Activated T-helper 1 cell treated with anti-CD3 and anti-CD28 coated beads, Interleukin-12 subunit alpha, Interleukin-12 subunit beta, Interleukin-2, Interleukin-4 antibody, amounts not matched to agents 30 ng/mL and 10 ng/mL and 1 ng/mL, durations not matched to agents 14 hours and 24 hours and 36 hours (primary cell): ENCODE data around the gene OCIAD1. TPM values are rescaled to one million over a fixed set of nuclear protein-coding genes. Genes with fewer than 3 reads are reported as not detected.
"Not testable (repeated sequence)": the region's sequence is repeated elsewhere in the genome, so short reads cannot be mapped to it uniquely, and the experiment has no call there.

Source experiments
- DNase-seq: peaks from one replicate; pipeline ENCODE4 v3.0.0; 2021; ENCODE audit warnings: low spot score
- H3K27ac Mint-ChIP-seq: one replicate; pipeline ENCODE4 v1.8.0; 2021; ENCODE audit warnings: mild to moderate bottlenecking, mixed read lengths
- H3K27me3 Mint-ChIP-seq: one replicate; pipeline ENCODE4 v1.8.0; 2022; ENCODE audit warnings: mild to moderate bottlenecking, moderate library complexity, mixed read lengths; ENCODE audit not compliant: insufficient read depth
- H3K36me3 Mint-ChIP-seq: one replicate; pipeline ENCODE4 v1.8.0; 2021; ENCODE audit warnings: low read depth, mixed read lengths
- H3K4me1 Mint-ChIP-seq: one replicate; pipeline ENCODE4 v1.8.0; 2021; ENCODE audit warnings: low read depth, mixed read lengths
- H3K4me3 Mint-ChIP-seq: one replicate; pipeline ENCODE4 v1.8.0; 2021; ENCODE audit warnings: mild to moderate bottlenecking, moderate library complexity, mixed read lengths
- H3K9me3 Mint-ChIP-seq: one replicate; pipeline ENCODE4 v1.8.0; 2021; ENCODE audit warnings: mixed read lengths
- intact Hi-C: fragments of 100-400 bp; cut with micrococcal nuclease; formaldehyde crosslinking; loops from one replicate; pipeline ENCODE4 v1.15.1; 2024
- total RNA-seq: library from RNA; stranded (reverse); gene quantifications from 2 replicates; pipeline ENCODE4 v1.2.3, GENCODE V29; 2022

The OCIAD1 gene
- total RNA-seq, 1 donor from 2014 or later = 120 TPM

GRCh38 chr4:48877827-48878535 is 47.1 kb downstream of the OCIAD1 start:
- intact Hi-C loops = no loop called here
- Mint-ChIP-seq H3K27me3 (peaks cover 1% of the 10 kb centered on the region), H3K9me3 (peaks cover 1% of the 10 kb centered on the region), H3K36me3 (no peaks in the 10 kb centered on the region), H3K27ac (no peak overlapping the region), H3K4me1 (no peaks in the 10 kb centered on the region), H3K4me3 (no peak overlapping the region)
- no peak for DNase-seq

GRCh38 chr4:48879561-48880442 is 48.9 kb downstream of the OCIAD1 start:
- no peak for DNase-seq
- H3K27me3 Mint-ChIP-seq = peaks cover 1% of the 10 kb centered on the region
- intact Hi-C loops = no loop called here
- no peak overlapping the region for H3K27ac Mint-ChIP-seq
- no peak overlapping the region for H3K4me3 Mint-ChIP-seq
- no peaks in the 10 kb centered on the region for H3K9me3 Mint-ChIP-seq
- peaks cover 4% of the 10 kb centered on the region for H3K4me1 Mint-ChIP-seq
- peaks cover 2% of the 10 kb centered on the region for H3K36me3 Mint-ChIP-seq

- H3K9me3 Mint-ChIP-seq, DNase-seq, H3K4me1 Mint-ChIP-seq, intact Hi-C loops, H3K36me3 Mint-ChIP-seq, H3K27me3 Mint-ChIP-seq, H3K4me3 Mint-ChIP-seq, H3K27ac Mint-ChIP-seq: not testable (repeated sequence)
Measured at GRCh38 chr4:48881646-48882045, 50.8 kb downstream of the OCIAD1 start.

- H3K27ac Mint-ChIP-seq, DNase-seq, H3K4me3 Mint-ChIP-seq, H3K9me3 Mint-ChIP-seq, intact Hi-C loops, H3K27me3 Mint-ChIP-seq, H3K4me1 Mint-ChIP-seq: not testable (repeated sequence)
- H3K36me3 Mint-ChIP-seq = peaks cover 45% of the 10 kb centered on the region
Measured at GRCh38 chr4:48889750-48890149, 58.9 kb downstream of the OCIAD1 start.

GRCh38 chr4:48891028-48891619 is 60.2 kb downstream of the OCIAD1 start:
- no peak for DNase-seq
- Mint-ChIP-seq H3K27ac (no peak overlapping the region), H3K4me3 (no peak overlapping the region), H3K27me3 (no peaks in the 10 kb centered on the region), H3K9me3 (no peaks in the 10 kb centered on the region), H3K4me1 (no peaks in the 10 kb centered on the region), H3K36me3 (peaks cover 56% of the 10 kb centered on the region)
- intact Hi-C loops = no loop called here

GRCh38 chr4:48896845-48897244 is 66.0 kb downstream of the OCIAD1 start:
- peak overlapping the region; percentile 37 for H3K27ac Mint-ChIP-seq
- H3K27me3 Mint-ChIP-seq = no peaks in the 10 kb centered on the region
- intact Hi-C loops = no loop called here
- peaks cover 64% of the 10 kb centered on the region for H3K36me3 Mint-ChIP-seq
- no peak for DNase-seq
- no peaks in the 10 kb centered on the region for H3K9me3 Mint-ChIP-seq
- H3K4me1 Mint-ChIP-seq = peaks cover 35% of the 10 kb centered on the region
- H3K4me3 Mint-ChIP-seq = no peak overlapping the region

- Mint-ChIP-seq H3K36me3 (peaks cover 67% of the 10 kb centered on the region), H3K9me3 (no peaks in the 10 kb centered on the region), H3K4me3 (peak overlapping the region; percentile 66), H3K27ac (peak overlapping the region; percentile 49), H3K4me1 (peaks cover 50% of the 10 kb centered on the region), H3K27me3 (no peaks in the 10 kb centered on the region)
- intact Hi-C loops = loop anchor here (1.0 kb wide), 1 partner anchor 10 kb away; no protein-coding TSS in a partner anchor
- no peak for DNase-seq
Measured at GRCh38 chr4:48898733-48899431, 68.0 kb downstream of the OCIAD1 start.

- Mint-ChIP-seq H3K9me3 (no peaks in the 10 kb centered on the region), H3K4me1 (peaks cover 51% of the 10 kb centered on the region), H3K4me3 (peak overlapping the region; percentile 66), H3K36me3 (peaks cover 68% of the 10 kb centered on the region), H3K27me3 (no peaks in the 10 kb centered on the region), H3K27ac (peak overlapping the region; percentile 49)
- intact Hi-C loops = loop anchor here (1.0 kb wide), 1 partner anchor 10 kb away; no protein-coding TSS in a partner anchor
- DNase-seq = no peak
Measured at GRCh38 chr4:48899432-48899749, 68.5 kb downstream of the OCIAD1 start.

- no peaks in the 10 kb centered on the region for H3K27me3 Mint-ChIP-seq
- no peak for DNase-seq
- intact Hi-C loops = loop anchor here (1.0 kb wide), 1 partner anchor 9 kb away; no protein-coding TSS in a partner anchor
- H3K36me3 Mint-ChIP-seq = peaks cover 68% of the 10 kb centered on the region
- H3K27ac Mint-ChIP-seq = peak overlapping the region; percentile 49
- H3K4me1 Mint-ChIP-seq = peaks cover 56% of the 10 kb centered on the region
- H3K9me3 Mint-ChIP-seq = no peaks in the 10 kb centered on the region
- H3K4me3 Mint-ChIP-seq = peak overlapping the region; percentile 66
Measured at GRCh38 chr4:48899950-48900349, 69.1 kb downstream of the OCIAD1 start.

- Mint-ChIP-seq H3K4me1 (peaks cover 67% of the 10 kb centered on the region), H3K4me3 (no peak overlapping the region), H3K27ac (no peak overlapping the region), H3K9me3 (no peaks in the 10 kb centered on the region), H3K27me3 (no peaks in the 10 kb centered on the region), H3K36me3 (peaks cover 60% of the 10 kb centered on the region)
- no peak for DNase-seq
- intact Hi-C loops = no loop called here
Measured at GRCh38 chr4:48901196-48901595, 70.3 kb downstream of the OCIAD1 start.

- Mint-ChIP-seq H3K36me3 (peaks cover 56% of the 10 kb centered on the region), H3K27me3 (no peaks in the 10 kb centered on the region), H3K4me3 (no peak overlapping the region), H3K4me1 (peaks cover 73% of the 10 kb centered on the region), H3K27ac (no peak overlapping the region), H3K9me3 (no peaks in the 10 kb centered on the region)
- intact Hi-C loops = no loop called here
- DNase-seq = no peak
Measured at GRCh38 chr4:48902266-48902665, 71.4 kb downstream of the OCIAD1 start.

- intact Hi-C loops = no loop called here
- Mint-ChIP-seq H3K36me3 (peaks cover 43% of the 10 kb centered on the region), H3K4me1 (peaks cover 64% of the 10 kb centered on the region), H3K4me3 (no peak overlapping the region), H3K27ac (no peak overlapping the region), H3K9me3 (no peaks in the 10 kb centered on the region), H3K27me3 (no peaks in the 10 kb centered on the region)
- DNase-seq = no peak
Measured at GRCh38 chr4:48904101-48904500, 73.2 kb downstream of the OCIAD1 start.
